ENCODE measurements around the gene GALNT9.
"Not testable (repeated sequence)": the region's sequence is repeated elsewhere in the genome, so short reads cannot be mapped to it uniquely, and the experiment has no call there.

Gene GALNT9

DNA sequence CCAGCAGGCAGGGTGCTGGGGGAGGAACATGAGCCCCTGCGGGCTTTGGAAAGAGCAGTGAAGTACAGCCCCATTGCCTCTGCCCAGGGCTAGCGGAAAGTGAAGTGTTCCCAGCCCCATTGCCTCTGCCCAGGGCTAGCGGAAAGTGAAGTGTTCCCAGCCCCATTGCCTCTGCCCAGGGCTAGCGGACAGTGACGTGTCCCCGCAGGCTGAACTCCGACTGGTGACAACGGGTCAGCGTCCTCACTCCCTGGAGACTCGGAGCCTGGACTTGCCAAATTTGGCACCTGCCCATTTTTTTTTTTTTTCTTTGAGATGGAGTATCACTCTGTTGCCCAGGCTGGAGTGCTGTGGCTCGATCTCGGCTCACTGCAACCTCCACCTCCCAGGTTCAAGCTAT, 134.1 kb downstream of the GALNT9 start:
- not testable (repeated sequence) for DNase-seq (ENCODE audit: low read depth)

GRCh38 chr12:132194556-132194955, 134.8 kb downstream of the GALNT9 start:
- DNase-seq (ENCODE audit: low read depth), result no peak

- DNase-seq (ENCODE audit: low read depth), result no peak
Observed at GRCh38 chr12:132194056-132194455, 135.3 kb downstream of the GALNT9 start.

- no peak for DNase-seq (ENCODE audit: low read depth)
Observed at GRCh38 chr12:132191715-132192553, 137.5 kb downstream of the GALNT9 start.

- no peak for DNase-seq (ENCODE audit: low read depth)
Observed at GRCh38 chr12:132190834-132191500, 138.4 kb downstream of the GALNT9 start.

- DNase-seq (ENCODE audit: low read depth), result no peak
Observed at GRCh38 chr12:132190012-132190755, 139.2 kb downstream of the GALNT9 start.

GRCh38 chr12:132189378-132190011, 139.9 kb downstream of the GALNT9 start:
- peak; percentile 93 for DNase-seq (ENCODE audit: low read depth)

DNA sequence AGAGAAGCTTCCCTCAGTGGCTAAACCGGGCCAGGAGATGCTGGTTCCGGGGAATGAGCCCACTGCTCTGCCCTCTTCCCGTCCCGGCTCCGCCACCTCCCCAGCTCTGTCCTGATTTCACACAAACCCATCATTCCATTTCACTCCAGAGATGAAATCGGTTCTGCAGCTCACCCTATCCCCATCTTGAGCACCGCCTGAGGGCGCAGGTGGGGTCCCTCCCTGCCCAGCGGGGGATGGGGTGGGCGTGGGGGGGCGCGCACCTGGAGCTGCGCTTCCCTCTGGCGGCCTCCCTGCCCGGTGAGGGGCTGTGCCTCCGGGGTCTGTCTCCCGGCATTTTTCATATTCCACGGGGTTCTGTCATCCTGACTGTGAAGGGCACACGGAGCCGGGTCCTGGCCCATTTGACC, 140.5 kb downstream of the GALNT9 start:
- DNase-seq (ENCODE audit: low read depth), result no peak

DNA sequence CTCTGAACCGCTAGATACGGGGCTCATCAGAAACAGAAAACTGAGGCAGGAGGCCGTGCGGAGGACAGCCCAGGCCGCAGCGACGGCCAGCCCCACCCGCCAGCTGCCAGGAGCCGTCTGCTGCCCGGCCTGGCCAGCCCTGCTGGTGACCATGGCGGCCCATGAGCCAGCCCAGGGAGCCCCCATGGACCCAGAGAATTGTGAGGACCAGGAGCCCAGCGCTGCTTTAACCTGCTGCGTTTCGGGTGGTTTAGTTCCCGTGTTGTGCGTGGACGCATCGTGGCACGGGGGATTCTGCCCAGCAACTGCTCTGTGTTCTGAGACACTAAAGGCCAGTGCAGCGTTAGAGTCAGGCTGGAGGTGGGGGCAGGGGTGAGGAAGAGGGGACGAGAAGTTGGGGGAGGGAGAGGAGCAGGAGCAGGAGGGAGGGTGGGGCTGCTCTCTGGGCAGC, 140.9 kb downstream of the GALNT9 start:
- no peak for DNase-seq (ENCODE audit: low read depth)

DNA sequence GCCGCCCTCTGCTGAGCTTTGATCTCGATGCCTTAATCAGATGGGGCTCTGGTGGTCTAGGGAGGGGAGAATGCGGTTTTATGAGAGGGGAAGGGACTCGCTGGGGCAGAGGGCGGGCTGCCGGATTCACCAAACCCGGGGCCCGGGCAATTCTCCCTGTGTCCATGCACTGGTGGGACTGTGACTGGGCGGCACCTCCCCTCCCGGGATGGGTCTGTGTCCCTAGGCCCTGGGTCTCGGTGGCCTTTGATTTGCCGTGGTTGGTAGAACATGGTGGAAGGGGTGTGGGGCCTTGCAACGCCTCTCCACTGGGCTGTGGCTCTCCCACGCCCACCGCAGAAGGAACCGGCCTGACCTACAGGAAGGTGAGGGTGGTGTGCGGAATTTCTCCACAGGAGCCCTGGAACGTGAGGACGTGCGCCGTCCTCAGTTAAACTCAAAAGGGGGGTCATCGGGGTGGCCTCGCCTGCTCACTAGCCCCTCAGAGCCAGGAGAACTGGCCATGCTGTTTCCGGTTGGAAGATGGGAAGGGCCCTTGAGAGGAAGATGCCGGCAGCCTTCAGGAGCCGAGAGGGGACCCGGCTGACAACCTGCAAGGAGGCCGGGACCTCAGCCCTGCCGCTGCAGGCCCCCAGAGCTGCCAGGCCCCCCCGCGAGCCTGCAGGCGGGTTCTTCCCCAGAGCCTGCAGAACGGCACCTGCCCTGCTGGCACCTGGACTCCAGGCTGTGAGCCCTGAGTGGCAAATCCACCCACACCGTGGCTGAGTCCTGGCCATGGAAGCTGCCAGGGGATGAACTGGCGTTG, 141.5 kb downstream of the GALNT9 start:
- no peak for DNase-seq (ENCODE audit: low read depth)

GRCh38 chr12:132186857-132187620, 142.3 kb downstream of the GALNT9 start:
- no peak for DNase-seq (ENCODE audit: low read depth)

- no peak for DNase-seq (ENCODE audit: low read depth)
Observed at GRCh38 chr12:132186208-132186856, 143.1 kb downstream of the GALNT9 start.

DNA sequence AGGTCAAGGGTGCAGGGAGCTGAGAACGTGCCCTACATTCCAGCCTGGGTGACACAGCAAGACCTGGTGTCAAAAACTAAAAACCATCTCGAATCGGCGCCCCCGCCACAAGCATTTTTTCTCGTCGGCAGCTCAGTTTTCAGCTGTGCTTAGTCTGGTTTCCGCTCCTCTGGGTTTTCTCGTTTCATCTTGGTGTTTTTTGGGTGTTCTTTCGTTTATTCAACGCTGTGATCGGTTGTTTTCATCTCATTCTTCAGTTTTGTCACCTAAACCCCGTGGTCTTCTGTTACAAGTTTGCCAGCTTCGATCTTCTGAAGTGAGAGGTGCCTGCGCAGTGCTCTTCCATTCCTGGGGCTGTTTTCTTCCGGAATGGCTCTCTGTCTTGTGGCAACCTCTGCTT, 143.7 kb downstream of the GALNT9 start:
- DNase-seq (ENCODE audit: low read depth), result no peak

DNA sequence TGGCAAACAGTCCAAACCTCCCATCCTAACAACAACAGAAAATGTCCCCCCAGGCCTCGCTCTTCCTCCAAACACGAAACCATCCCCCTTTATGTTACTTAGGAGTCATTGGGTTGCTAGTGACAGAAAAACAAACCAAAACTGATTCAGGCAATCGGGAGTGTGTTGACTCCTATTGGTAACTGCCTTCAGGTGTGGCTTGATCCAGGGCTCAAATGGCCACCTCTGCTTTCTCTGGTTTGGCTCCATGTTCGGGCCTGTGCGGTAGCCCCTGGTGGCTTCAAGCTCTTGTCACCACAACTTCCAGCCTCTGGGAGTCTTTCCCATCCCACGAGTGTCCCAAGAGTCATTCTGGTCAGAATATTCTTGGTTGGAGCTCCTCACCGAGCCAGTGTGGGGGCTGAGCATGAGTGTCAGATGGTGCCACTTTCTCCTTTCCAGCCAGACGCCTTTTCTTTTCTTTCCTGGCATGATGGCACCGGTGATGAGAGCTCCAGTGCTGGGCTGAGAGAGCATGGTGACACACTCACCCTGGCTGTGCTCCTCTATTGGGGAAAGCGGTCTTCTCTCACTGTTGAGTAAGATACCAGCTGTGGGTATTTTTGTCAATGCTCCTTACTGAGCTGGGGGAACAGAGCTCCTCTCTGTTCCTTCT, 146.6 kb downstream of the GALNT9 start:
- no peak for DNase-seq (ENCODE audit: low read depth)

GRCh38 chr12:132182206-132182710, 147.1 kb downstream of the GALNT9 start:
- DNase-seq (ENCODE audit: low read depth), result no peak

GRCh38 chr12:132181570-132182200, 147.7 kb downstream of the GALNT9 start:
- no peak for DNase-seq (ENCODE audit: low read depth)

DNA sequence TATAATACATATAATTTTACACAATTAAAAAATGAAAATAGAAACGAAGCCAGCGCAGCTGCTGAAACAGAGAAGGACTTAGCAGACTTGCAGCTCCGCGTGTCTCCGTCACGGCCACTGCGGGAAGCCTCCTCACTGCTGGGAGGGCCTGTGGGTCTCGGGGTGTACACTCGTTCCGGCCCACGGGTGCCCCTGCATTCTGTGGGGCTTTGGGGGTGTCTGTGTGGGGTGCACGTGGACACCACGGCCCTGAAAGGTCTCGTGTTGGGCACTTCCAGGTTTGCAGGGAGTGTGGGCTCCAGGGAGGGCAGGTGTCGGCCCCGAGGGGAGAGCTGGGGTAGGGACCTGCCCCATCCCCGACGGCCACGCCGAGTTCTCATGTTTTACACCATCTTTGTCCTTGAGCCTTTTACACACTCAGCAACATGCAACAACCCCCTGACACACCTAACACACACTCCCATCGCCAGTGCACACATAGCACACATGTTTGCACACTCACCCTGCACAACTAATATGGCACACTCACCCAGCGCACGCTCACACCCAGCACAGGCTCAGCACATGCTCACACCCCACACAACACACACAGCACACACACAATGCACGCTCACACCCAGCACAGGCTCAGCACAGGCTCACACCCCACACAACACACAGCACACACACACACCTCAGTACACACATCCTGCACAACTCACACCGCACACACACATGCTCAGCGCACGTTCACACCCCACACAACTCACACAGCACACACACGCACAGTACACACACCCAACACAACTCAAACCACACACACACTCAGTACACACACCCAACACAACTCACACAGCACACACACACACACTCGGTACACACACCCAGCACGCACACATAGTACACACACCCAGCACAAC, 148.5 kb downstream of the GALNT9 start:
- no peak for DNase-seq (ENCODE audit: low read depth)

Data from T-helper 22 cell (primary cell).